Ovary (tissue), 9 donors: ENCODE results near the gene ATXN7L3. TPM values are rescaled to one million over a fixed set of nuclear protein-coding genes. Genes with fewer than 3 reads are reported as not detected.

Source experiments
- DNase-seq, 5 donors: peaks; one replicate each; pipeline ENCODE4 v3.0.0-alpha.2; 2019 to 2020
- H3K27ac ChIP-seq, 2 donors: fragments of 200-600 bp; one replicate each; pipeline versions ENCODE4 v1.5.1 to v1.8.0; 2019 to 2022
- H3K27me3 ChIP-seq: fragments of 200-600 bp; one replicate; pipeline ENCODE4 v1.8.0; 2022
- H3K36me3 ChIP-seq: fragments of 200-600 bp; sonication (generic); one replicate; pipeline ENCODE4 v1.5.1; 2019
- H3K4me1 ChIP-seq: one replicate; pipeline ENCODE4 v1.8.1; 2013; ENCODE audit warnings: mild to moderate bottlenecking, moderate library complexity; ENCODE audit not compliant: insufficient read depth
- H3K4me3 ChIP-seq: fragments of 200-600 bp; sonication (generic); one replicate; pipeline ENCODE4 v1.5.1; 2017
- H3K9me3 ChIP-seq, 2 donors: fragments of 200-600 bp in 1 of 2; sonication (generic) in 1 of 2; one replicate each; pipeline versions ENCODE4 v1.5.1 to v1.8.1; 2013 to 2019; ENCODE audit warnings: mild to moderate bottlenecking in 1 of 2, moderate library complexity in 1 of 2
- CTCF ChIP-seq, 3 donors: fragments of 450-650 bp in 2 of 3; fragments of 200-600 bp in 1 of 3; IDR thresholded peaks; one replicate each; pipeline versions ENCODE4 v1.5.1 to v1.8.0; 2016 to 2022; ENCODE audit warnings: antibody characterized with exemption in 3 of 3, mild to moderate bottlenecking in 1 of 3
- EP300 ChIP-seq: sonication (generic); formaldehyde crosslinking; IDR thresholded peaks from one replicate; pipeline ENCODE4 v1.6.1; 2017; ENCODE audit warnings: antibody characterized with exemption
- POLR2A ChIP-seq: fragments of 450-650 bp; IDR thresholded peaks from one replicate; pipeline ENCODE4 v1.6.1; 2017; ENCODE audit warnings: antibody characterized with exemption, mild to moderate bottlenecking, moderate library complexity
- WGBS, 3 donors: extraction: QIAGEN DNeasy Blood & Tissue Kit in 1 of 3; methylation state at CpG; one replicate each; pipeline versions ENCODE4 v1.1.5 to v1.1.7; 2013 to 2017; 5-methylcytosine and 5-hydroxymethylcytosine counted together
- intact Hi-C, 4 donors: fragments of 100-400 bp; cut with DNase I; formaldehyde crosslinking; loops; one replicate each; pipeline versions ENCODE4 v1.11.0 to v1.15.1; 2022 to 2023
- polyA plus RNA-seq, 2 donors: library from polyadenylated mRNA; stranded (reverse); fragments of 200-250 nt in 1 of 2; fragments of 350-450 nt in 1 of 2; fragmentation: Illumina TruSeq in 1 of 2; extraction: RNeasy Lipid Tissue Mini Kit (QIAGEN cat#74804) in 1 of 2; gene quantifications; one replicate each; pipeline ENCODE4 v1.2.3, GENCODE V29; 2013 to 2014
- total RNA-seq, 7 donors: library from RNA; depleted of rRNA in 2 of 7; stranded (reverse); fragments of >200 nt in 2 of 7; fragmentation: NEBNext Ultra II Directional in 3 of 7; extraction: Animal tissue kit (Norgen Biotek cat#: 25700) in 3 of 7; gene quantifications; one replicate each; pipeline versions ENCODE4 v1.1.0 to v1.2.4, GENCODE V29; 2016 to 2023
- donor health status: DM: no; HTN: no; CAD: no; lungs with moderate emphysema.
- donor health status: DM: no; HTN: no; CAD: no.
- donor health status: Bipolar disorder and iron deficiency.
- donor health status: DM: yes; HTN: yes; CAD: no.
- donor health status: DM: no; HTN: no; CAD: no.
- donor health status: DM: yes; HTN: yes; CAD: no.

Gene ATXN7L3
- total and polyA plus RNA-seq, 9 donors: 25.3 to 97.4 (median 54.9) TPM

GRCh38 chr17:44191941-44192496 is 7.7 kb downstream of the ATXN7L3 start:
- H3K27ac ChIP-seq: no peak overlapping the region
- H3K4me1 ChIP-seq: peaks cover 1% of the 10 kb centered on the region
- intact Hi-C loops: no loop called here

GRCh38 chr17:44191369-44191768 is 8.3 kb downstream of the ATXN7L3 start:
- H3K4me1 ChIP-seq: peaks cover 1% of the 10 kb centered on the region
- H3K4me3 ChIP-seq: no peak overlapping the region
- H3K27me3 ChIP-seq: no peaks in the 10 kb centered on the region
- no peaks in the 10 kb centered on the region for H3K36me3 ChIP-seq
- H3K27ac ChIP-seq: no peak overlapping the region
- intact Hi-C loops: no loop called here
- no peak for DNase-seq
- no peaks in the 10 kb centered on the region for H3K9me3 ChIP-seq
- WGBS, 3 donors: 44 to 51% (median 49%) methylated on average over 5 of the region's 5 CpGs
- no peak for TF ChIP-seq POLR2A
- no peak for TF ChIP-seq CTCF (IDR thresholded peaks at IDR 0.05)
- TF ChIP-seq EP300: no peak

More at GRCh38 chr17:44191941-44192496, 7.7 kb downstream of the ATXN7L3 start:
- DNase-seq: no peak
- no peaks in the 10 kb centered on the region for H3K36me3 ChIP-seq
- H3K9me3 ChIP-seq: no peaks in the 10 kb centered on the region
- 52 to 59% (median 54%) methylated on average over 7 of the region's 7 CpGs for WGBS, 3 donors
- no peak overlapping the region for H3K4me3 ChIP-seq
- TF ChIP-seq POLR2A: no peak
- TF ChIP-seq EP300: no peak
- no peak for TF ChIP-seq CTCF (IDR thresholded peaks at IDR 0.05)
- no peaks in the 10 kb centered on the region for H3K27me3 ChIP-seq

GRCh38 chr17:44190481-44190880 is 9.2 kb downstream of the ATXN7L3 start:
- no peak overlapping the region for H3K4me3 ChIP-seq
- H3K36me3 ChIP-seq: no peaks in the 10 kb centered on the region
- intact Hi-C loops: no loop called here
- DNase-seq: no peak
- H3K27me3 ChIP-seq: no peaks in the 10 kb centered on the region
- no peak for TF ChIP-seq POLR2A
- TF ChIP-seq EP300: no peak
- TF ChIP-seq CTCF (IDR thresholded peaks at IDR 0.05): no peak
- no peak overlapping the region for H3K27ac ChIP-seq
- H3K4me1 ChIP-seq: peaks cover 1% of the 10 kb centered on the region
- H3K9me3 ChIP-seq: no peaks in the 10 kb centered on the region
- 78 to 83% (median 81%) methylated on average over 10 of the region's 10 CpGs for WGBS, 3 donors

GRCh38 chr17:44188576-44189403 is 10.9 kb downstream of the ATXN7L3 start:
- WGBS, 3 donors: 76 to 84% (median 83%) methylated on average over 12 of the region's 12 CpGs
- intact Hi-C loops: no loop called here
- TF ChIP-seq EP300: no peak
- TF ChIP-seq CTCF (IDR thresholded peaks at IDR 0.05): no peak
- no peak for TF ChIP-seq POLR2A
- Histone ChIP-seq H3K4me1 (peaks cover 1% of the 10 kb centered on the region), H3K27me3 (no peaks in the 10 kb centered on the region), H3K4me3 (no peak overlapping the region), H3K36me3 (no peaks in the 10 kb centered on the region), H3K9me3 (no peaks in the 10 kb centered on the region), H3K27ac (no peak overlapping the region)
- no peak for DNase-seq
